Mammary epithelial cell (primary cell): ENCODE data around the gene TBATA.

Experiments
- CTCF ChIP-seq, 2 donors: IDR thresholded peaks in 1 of 2; conservative IDR thresholded peaks in 1 of 2; 2 replicates each; pipeline ENCODE4 v1.5.1; 2011 to 2012; ENCODE audit warnings: inconsistent platforms in 2 of 2, low read length in 2 of 2, mild to moderate bottlenecking in 2 of 2, control low read depth in 1 of 2, low read depth in 1 of 2; ENCODE audit not compliant: insufficient read depth in 1 of 2; ENCODE audit errors: extremely low read depth in 1 of 2
- EZH2 ChIP-seq: IDR thresholded peaks from 2 replicates; pipeline ENCODE4 v1.6.1; 2012; ENCODE audit warnings: low read length, inconsistent platforms, borderline replicate concordance

- TF ChIP-seq EZH2 (no peak), CTCF (conservative IDR thresholded peaks at IDR 0.05 in 1 of 2, IDR thresholded peaks at IDR 0.05 in 1 of 2; ENCODE audit: extremely low read depth in 1 of 2, insufficient read depth in 1 of 2, low read depth in 1 of 2, low read length in 2 of 2) (no peak)
These were observed 56.8 kb downstream of the TBATA start for GRCh38 chr10:70728328-70728727.
